Embryonic facial prominence (tissue), 1 donor: ENCODE measurements around the gene ERC2.

ENCODE experiments used
- DNase-seq: peaks from one replicate; pipeline ENCODE4 v3.0.0-alpha.2; 2016; ENCODE audit errors: extremely low spot score

ERC2 gene

DNA sequence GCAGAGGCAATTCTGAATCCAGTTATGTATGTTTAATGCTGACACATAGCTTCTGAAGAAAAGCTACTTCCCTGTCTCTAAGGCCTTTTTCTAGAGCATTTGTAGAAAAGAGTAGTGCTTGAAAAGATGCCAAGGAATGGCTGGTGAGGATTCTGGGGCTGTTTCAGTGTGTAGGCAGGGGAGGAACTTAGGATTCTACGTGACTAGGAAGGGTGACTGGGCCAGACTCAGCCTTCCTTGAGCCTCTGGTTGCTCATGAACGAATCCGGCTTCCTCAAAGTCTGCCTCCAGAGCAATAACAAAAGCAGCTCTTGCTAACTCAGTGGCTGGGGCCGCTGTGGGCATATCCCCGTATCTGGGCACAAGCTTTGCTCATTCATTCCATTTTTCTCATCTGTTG, 876.4 kb downstream of the ERC2 start:
- no peak for DNase-seq

DNA sequence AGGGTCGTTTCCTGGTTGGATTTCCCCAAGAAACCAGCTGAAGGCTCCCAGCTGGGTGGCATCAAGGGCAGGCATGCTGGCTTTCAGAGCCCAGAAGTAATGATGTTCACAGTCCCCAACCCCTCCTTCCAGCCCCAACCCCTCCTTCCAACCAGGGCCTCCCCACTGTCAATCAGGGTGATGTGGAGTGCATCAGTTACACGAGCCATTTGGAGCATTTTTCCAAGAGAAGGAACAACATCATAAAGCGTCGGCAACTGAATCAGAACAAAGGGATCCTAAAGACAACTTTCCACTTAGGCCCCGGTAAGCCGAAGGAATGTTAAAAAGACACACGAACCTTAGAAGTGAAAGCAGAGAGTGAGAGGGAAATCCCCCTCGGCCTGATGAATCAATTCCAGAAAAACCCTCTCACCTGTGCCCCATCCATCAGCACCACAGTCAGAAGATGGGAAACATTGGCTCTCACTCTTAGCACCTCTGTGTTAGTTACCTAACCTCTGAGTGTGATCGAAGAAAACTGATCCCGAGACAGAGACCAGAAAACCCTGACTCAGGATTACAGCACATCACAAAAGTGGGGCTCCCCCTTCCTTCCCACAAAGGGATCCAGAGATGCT, 880.0 kb downstream of the ERC2 start:
- no peak for DNase-seq

DNA sequence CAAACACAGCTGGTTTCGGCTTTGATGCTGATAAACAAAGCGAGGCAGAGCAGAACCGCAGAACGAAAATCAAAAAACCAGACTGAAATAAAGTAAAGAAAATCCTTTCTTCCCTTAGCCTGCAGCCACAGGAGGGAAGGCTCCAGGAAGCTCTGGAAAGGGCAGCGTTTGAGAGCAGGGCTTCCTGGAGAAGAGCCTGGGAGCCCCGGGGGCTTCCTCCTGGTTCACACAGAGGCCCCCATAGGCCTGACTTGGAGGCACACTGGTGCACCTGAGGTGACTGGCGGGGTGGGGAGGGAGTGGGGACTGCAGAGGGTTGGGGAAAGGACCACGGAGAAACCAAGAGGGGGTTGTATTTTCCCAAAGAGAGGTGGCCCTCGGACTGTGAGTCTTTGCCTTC, 882.4 kb downstream of the ERC2 start:
- no peak for DNase-seq

- DNase-seq, result no peak
These were observed 883.4 kb downstream of the ERC2 start for GRCh38 chr3:55584716-55585368.

DNA sequence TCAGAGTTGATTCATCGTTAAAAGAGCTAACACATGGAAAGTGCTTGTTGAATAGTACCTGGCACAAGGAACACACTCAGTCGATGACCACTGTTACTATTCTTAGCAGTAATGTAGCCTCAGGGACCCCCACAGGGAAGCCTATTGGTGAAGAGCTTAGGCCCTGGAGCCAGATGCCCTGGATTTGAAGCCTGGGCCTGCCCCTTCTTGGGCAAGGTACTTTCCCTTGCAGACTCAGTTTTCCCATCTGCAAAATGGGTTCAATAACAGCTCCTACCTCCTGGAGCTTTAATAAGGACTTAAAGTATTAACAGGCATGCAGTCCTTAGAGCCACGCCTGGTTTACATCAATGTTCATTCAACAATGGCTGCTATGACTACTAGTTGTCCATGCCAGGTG, 884.2 kb downstream of the ERC2 start:
- DNase-seq, result no peak

- DNase-seq, result no peak
These were observed 884.8 kb downstream of the ERC2 start for GRCh38 chr3:55583475-55583874.

DNA sequence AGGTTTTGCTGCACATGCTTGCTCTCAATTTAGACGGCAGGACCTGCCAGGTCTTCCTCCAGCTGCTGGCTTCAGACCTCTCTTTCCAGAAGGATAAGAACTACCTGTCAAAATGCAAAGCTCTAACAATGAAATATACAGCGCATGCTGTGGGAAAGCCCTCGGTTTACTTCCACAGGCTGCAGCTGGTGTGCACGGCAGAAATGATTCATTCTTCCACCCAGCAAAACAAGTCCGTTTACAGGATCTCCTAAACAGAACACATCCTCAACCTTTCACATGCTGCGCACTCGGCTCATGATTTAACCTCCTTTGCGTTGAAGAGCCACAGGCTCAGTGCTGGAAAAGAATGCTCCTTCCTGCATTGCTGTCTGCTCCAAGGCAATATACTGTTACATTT, 888.8 kb downstream of the ERC2 start:
- no peak for DNase-seq

DNA sequence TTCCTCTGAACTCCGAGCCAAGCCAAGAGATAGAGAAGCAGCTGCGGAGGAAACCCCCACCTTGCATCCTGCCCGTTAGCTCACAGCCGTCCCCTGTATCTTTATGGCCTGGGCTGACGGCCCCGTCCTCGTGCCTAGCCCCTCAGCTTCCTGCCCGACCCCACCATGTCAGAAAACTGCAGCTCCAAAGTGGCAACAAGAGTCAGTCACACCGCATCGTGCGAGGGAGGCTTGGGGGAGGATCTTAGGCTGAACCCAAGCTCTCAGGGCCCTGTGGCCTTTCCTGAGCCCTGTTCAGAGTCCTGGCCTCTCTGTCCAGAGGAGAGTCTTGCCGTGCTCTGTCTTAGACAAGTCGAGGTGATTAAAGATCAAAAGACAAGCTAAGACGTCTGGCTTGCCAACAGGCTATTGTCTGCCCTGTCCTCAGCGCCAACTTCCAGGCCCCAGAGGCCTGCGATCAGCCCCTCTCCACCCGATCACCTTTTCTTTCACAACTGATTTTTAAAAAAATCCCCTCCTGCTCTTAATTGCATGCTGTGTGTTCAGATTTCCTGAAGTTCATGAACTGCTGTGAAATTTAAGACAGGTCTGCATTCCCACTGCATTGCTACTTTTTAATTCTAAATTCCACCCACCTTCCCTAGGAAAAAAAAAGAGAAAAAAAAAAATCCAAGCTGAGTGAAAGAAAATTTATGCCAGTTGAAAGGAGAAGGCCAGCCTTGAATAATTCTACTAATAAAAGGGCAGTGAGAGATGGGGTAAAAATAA, 891.5 kb downstream of the ERC2 start:
- DNase-seq, result no peak

DNA sequence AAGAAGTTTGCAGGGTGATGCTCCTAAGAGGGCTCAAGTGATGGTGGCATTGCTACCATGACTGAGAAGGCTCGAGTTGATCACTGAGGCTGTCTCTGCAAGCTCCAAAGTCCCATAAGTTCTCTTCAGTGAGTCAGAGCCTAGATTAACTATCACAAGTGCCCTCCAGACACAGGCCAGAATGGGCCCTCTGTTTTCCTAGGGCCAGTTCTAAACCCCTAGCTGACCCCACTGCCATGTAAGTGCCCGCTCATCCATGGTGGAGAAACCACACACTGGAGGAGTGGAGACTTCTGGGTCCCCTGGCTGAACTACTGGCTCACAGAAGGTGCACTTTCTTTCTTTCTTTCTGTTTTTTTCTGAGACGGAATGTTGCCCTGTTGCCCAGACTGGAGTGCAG, 893.6 kb downstream of the ERC2 start:
- no peak for DNase-seq

- no peak for DNase-seq
These were observed 895.5 kb downstream of the ERC2 start for GRCh38 chr3:55572816-55573215.

DNA sequence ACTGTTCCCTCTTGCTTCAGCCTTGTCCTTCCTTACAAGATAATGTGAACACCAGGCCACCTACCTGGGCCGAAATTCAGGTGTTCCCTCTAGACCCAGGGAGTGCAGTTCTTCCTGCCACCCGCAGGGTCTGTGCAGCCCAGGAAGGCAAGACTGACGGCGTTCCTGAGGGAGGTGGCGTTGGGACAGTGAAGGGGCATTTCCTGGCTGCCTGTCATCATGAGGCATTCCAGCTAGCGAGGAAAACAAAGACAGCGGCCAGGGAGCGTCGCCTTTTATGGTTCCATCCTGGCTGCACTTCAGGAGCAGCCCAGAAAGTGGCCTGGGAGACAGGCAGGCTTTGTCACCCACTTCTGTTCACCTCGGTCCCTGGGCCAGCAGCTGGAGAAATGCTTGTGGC, 896.4 kb downstream of the ERC2 start:
- DNase-seq, result no peak

GRCh38 chr3:55571216-55571813, 897.0 kb downstream of the ERC2 start:
- no peak for DNase-seq

DNA sequence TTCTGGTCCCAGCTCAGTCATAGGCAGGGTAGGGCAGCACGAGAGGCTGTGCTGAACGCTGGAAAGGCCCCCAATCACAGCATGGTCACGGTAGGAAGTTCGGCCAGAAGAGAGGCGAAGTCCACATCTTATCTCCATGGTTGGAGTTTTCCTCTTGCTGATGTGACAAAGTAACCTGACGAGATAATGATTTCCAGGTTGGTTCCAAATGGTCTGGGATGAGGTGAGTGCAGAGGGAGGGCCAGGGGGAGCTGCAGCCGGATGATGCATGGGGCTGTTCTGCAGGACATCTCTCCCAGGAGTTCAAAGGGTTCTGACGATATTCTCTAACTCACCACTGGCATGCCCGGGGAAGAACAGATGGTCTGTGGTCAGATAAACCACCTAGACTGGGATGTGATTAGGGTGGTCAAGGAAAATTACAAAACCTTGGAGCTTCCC, 898.0 kb downstream of the ERC2 start:
- DNase-seq, result no peak

- no peak for DNase-seq
These were observed 899.2 kb downstream of the ERC2 start for GRCh38 chr3:55569033-55569599.

DNA sequence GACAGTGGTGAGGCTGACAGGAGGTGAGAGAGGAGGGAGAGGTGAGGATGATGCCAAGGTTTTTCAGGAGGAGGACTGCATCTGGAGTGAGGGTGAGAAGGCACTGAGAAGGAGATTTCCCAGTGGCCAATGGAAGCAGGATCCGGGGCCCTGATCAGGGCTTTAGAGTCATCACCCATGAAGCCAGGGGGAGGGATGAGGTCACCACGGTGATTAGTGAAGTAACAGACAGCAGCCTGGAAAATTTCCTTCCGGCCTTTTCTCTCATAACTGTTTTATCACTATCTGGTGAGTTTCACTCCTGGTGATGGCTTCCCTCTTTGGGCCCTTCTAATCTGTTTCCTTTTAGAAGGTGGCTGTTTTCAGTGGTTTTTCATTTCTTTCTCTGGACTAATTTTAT, 900.7 kb downstream of the ERC2 start:
- no peak for DNase-seq

GRCh38 chr3:55567121-55567520, 901.1 kb downstream of the ERC2 start:
- DNase-seq, result no peak

DNA sequence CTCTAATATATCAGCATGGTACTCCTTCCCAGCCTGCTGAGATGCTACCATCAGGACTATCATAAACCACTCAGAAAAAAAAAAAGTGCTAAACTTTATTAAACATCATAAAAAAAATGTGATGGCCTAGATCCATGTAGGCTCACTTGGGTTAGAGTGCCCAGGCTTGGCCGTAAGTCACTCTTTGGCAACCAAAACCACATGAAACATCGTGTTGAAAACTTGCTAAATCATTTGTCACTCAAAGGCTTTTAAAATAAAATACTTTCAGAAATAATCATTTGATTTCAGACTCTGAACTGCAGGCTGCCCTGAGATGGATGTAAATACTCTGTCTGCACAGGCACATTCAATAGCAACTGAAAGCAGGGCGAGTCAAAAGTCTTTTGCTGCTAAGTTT, 902.7 kb downstream of the ERC2 start:
- DNase-seq, result no peak

DNA sequence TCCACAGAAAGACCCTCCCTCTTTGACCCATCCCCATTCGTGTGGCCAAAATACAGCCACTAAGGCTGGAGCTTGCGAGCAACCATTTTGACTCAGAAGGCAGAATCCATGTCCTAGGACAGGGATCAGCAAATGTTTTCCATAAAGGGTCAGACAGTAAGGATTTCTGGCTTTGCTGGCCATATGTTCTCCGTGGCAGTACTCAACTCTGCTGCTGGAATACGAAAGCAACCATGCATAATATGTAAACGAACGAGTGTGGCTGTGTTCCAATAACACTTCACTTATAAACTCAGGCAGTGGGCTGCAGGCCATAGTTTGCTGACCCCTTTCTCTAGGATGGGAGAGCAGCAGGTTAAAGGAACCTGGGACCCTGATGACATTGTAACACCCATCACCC, 903.5 kb downstream of the ERC2 start:
- no peak for DNase-seq

- no peak for DNase-seq
These were observed 905.6 kb downstream of the ERC2 start for GRCh38 chr3:55562700-55563099.

DNA sequence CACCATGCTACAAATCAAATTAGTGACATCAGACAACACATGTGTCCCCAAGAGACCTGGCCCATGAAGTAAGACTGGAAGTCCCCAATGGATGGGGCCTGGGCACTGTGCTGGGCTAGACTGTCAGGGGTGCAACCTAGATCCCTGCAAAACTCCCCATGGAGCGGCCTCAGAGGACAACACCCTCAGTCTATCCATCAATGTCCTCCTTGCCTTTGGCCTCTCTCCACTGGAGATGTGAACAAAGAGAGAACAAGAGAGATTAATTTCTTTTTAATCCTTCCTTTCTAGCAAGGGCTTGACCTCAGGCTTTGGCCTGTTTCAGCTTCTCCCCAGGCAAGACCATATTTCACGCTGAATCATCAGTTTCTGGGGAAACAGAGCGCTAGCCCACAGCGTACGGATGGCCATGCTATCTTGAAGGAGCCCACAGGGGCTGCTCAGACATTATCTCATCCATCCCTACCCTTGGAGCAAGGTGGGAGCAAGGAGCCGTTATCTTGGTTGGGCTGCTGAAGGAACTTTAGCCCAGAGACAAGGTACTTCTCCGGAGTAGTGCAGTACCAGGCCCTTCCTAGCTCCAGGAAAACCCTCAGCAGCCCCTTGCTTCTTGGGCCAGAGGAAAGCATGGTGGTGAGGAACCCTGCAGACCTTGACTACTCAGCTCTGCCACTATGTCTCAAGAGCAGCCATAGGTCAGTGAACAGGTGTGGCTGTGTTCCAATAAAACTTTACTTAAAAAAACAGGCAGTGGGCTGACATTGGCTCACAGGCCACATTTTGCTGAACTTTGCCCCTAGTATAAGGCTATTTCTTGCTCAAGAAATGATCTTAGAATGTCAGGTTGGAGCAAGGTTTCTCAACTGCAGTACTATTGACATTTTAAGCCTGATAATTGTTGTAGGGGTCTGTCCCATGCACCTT, 908.5 kb downstream of the ERC2 start:
- no peak for DNase-seq

DNA sequence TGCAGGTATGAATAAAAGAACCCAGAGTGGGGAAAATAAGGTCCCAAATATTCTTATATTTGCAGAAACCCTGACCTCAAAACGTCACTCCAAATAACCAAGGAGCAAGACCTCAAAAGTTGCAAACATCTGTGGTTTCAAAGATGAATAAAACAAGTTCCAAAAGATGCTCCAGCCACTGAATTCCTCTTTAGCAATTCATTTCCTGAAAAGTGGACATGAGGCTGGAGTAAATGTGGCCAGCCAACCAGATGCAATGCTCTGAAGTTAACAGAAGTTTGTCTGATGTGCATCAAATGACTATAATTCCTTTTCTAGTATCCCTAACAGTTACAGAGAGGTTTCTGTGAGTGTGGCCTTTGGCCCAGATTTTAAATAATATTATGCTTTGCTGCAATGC, 910.0 kb downstream of the ERC2 start:
- no peak for DNase-seq
